Measurements from ENCODE around the gene NCBP3. TPM values are rescaled to one million over a fixed set of nuclear protein-coding genes. Genes with fewer than 3 reads are reported as not detected.

NCBP3 gene
- total and polyA plus RNA-seq, 2 donors (not counting 3 experiments of a cell fraction or from before 2014, with no cell fraction given), result 18.2 to 51.1 TPM

DNA sequence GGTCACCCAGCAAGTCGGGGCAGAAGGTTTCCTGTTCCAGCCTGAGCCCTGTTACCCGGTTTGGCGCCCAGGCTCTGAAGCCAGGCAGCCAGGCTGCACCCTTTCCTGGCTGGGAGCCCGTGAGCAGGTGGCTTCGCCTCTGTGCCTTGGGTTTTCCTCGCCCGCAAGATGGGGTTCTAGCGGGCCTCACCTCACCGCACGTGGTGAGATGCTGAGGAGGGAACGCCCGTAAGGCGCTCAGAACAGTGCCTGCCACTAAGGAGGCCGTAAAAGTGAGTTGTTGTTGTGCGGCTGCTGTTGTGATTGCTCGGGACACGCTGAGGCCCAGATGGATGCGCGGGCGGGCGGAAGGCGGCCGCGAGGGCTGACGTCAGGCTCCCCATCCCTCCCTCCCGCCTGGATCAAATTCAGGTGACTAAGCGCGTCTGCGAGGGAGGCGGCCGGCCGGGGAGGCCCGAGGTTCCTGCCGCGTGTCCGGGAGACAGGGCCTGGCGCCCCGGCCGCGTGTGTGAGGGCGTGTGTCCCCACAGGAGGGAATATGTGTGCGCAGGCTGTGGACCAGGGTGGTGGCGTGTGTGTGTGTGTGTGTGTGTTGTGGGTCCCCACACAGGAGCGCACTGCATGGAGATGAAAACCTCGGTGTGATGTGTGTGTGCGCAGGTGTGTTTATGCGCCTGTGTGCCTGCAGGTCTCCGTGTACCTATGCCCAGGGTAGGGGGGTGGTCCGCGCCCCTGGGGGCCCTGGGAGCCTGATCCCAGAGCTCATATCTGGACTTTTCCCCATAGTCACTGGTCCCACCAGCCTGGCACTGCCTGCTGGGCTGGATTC, 42.5 kb upstream of the NCBP3 start:
- TSS peak; percentile 74 for BruUV-seq (replicated peaks)
- dilution Hi-C loops (cut with MboI; ENCODE audit: extremely low pct_ligation_motif_present, low sequenced_read_pairs), result no loop called here

More for the DNA sequence above, 42.5 kb upstream of the NCBP3 start:
- H3K9me3 ChIP-seq (replicated peaks; ENCODE audit: control insufficient read depth, insufficient read depth, low read length), result no peaks in the 10 kb centered on the region
- H3K27ac ChIP-seq (ENCODE audit: insufficient read depth, low read depth, low read length), result peak overlapping the region; percentile 72
- DNase-seq (ENCODE audit: low read depth, low spot score), result peak; percentile 80
- H3K27me3 ChIP-seq (ENCODE audit: control insufficient read depth in 2 of 2, insufficient read depth in 2 of 2, low read length in 2 of 2), result no peaks in the 10 kb centered on the region
- H3K4me3 ChIP-seq (replicated peaks in 1 of 3; ENCODE audit: insufficient read depth in 1 of 3, low read depth in 1 of 3, low read length in 3 of 3), result no peak overlapping the region
- peak; percentile 46 for FAIRE-seq
- CTCF ChIA-PET, result no interaction called here
- POLR2A ChIA-PET, result no interaction called here
- TF ChIP-seq EZH2 (IDR thresholded peaks at IDR 0.05; ENCODE audit: borderline replicate concordance, low read depth, low read length, severe bottlenecking) (no peak), GATA2 (IDR thresholded peaks at IDR 0.05; ENCODE audit: insufficient read depth, insufficient read length, low read depth, low read length) (no peak), MYC (IDR thresholded peaks at IDR 0.05; ENCODE audit: low read depth, low read length) (no peak), POLR2AphosphoS5 (IDR thresholded peaks at IDR 0.05; ENCODE audit: insufficient read depth, low read depth, low read length) (peak; percentile 21), POLR2A (IDR thresholded peaks at IDR 0.05; ENCODE audit: low read depth, low read length) (no peak), FOS (IDR thresholded peaks at IDR 0.05; ENCODE audit: borderline replicate concordance, insufficient read depth, low read length) (no peak), JUN (IDR thresholded peaks at IDR 0.05; ENCODE audit: borderline replicate concordance, insufficient read depth, insufficient read length, low read depth) (no peak)
- TF ChIP-seq, protein P1, sequence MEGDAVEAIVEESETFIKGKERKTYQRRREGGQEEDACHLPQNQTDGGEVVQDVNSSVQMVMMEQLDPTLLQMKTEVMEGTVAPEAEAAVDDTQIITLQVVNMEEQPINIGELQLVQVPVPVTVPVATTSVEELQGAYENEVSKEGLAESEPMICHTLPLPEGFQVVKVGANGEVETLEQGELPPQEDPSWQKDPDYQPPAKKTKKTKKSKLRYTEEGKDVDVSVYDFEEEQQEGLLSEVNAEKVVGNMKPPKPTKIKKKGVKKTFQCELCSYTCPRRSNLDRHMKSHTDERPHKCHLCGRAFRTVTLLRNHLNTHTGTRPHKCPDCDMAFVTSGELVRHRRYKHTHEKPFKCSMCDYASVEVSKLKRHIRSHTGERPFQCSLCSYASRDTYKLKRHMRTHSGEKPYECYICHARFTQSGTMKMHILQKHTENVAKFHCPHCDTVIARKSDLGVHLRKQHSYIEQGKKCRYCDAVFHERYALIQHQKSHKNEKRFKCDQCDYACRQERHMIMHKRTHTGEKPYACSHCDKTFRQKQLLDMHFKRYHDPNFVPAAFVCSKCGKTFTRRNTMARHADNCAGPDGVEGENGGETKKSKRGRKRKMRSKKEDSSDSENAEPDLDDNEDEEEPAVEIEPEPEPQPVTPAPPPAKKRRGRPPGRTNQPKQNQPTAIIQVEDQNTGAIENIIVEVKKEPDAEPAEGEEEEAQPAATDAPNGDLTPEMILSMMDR (IDR thresholded peaks at IDR 0.05; ENCODE audit: extremely low read depth in 1 of 2, insufficient read depth in 1 of 2, low read depth in 1 of 2, low read length in 2 of 2), result no peak
- TF ChIP-seq, protein P2, sequence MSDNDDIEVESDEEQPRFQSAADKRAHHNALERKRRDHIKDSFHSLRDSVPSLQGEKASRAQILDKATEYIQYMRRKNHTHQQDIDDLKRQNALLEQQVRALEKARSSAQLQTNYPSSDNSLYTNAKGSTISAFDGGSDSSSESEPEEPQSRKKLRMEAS (IDR thresholded peaks at IDR 0.05; ENCODE audit: insufficient read depth, insufficient read length), result peak; percentile 1
- H3K9me1 ChIP-seq (replicated peaks; ENCODE audit: control insufficient read depth, extremely low read depth, insufficient read depth, low read length), result no peaks in the 10 kb centered on the region
- peaks cover 62% of the 10 kb centered on the region for H3K4me1 ChIP-seq (ENCODE audit: control insufficient read depth, extremely low read depth, insufficient read depth, low read length)
- H3K36me3 ChIP-seq (ENCODE audit: control insufficient read depth in 2 of 2, extremely low read depth in 1 of 2, insufficient read depth in 2 of 2, low read length in 2 of 2), result no peaks in the 10 kb centered on the region
- H3K79me2 ChIP-seq (ENCODE audit: control insufficient read depth, insufficient read depth, low read length), result peaks cover 21% of the 10 kb centered on the region
- no peak overlapping the region for H2AFZ ChIP-seq (ENCODE audit: low read depth, low read length)
- no peak overlapping the region for H3K4me2 ChIP-seq (ENCODE audit: insufficient read depth, low read length)
- H3K9ac ChIP-seq (replicated peaks; ENCODE audit: extremely low read depth, insufficient read depth, low read length), result peak overlapping the region; percentile 26
- intact Hi-C loops (cut with micrococcal nuclease), result no loop called here
- H4K20me1 ChIP-seq (replicated peaks; ENCODE audit: control insufficient read depth, extremely low read depth, insufficient read depth, low read length), result no peaks in the 10 kb centered on the region

All from endothelial cell of umbilical vein (primary cell).